Common myeloid progenitor, CD34-positive (primary cell): ENCODE measurements around the gene BIVM.

ENCODE experiments used
- CTCF ChIA-PET: fragments of 350-600 bp; sonication (Branson Sonifier 250); formaldehyde crosslinking; loops from one replicate; lab custom pipeline; 2021; ENCODE audit warnings: antibody characterized with exemption; lab: Charles Lee
- POLR2A ChIA-PET: fragments of 350-600 bp; sonication (Branson Sonifier 250); formaldehyde crosslinking; loops from one replicate; lab custom pipeline; 2021; ENCODE audit warnings: antibody characterized with exemption; lab: Charles Lee
- DNase-seq, 3 donors: peaks; one replicate each; pipeline versions ENCODE4 v3.0.0 to v3.0.0-alpha.2; 2013
- H3K27ac ChIP-seq, 2 experiments: 1 replicate in 1 of 2; 2 replicates in 1 of 2; pipeline ENCODE4 v1.7.0; 2013; ENCODE audit warnings: inconsistent platforms in 2 of 2, low read length in 2 of 2, mild to moderate bottlenecking in 2 of 2, low read depth in 1 of 2, moderate library complexity in 1 of 2; ENCODE audit not compliant: severe bottlenecking in 2 of 2, insufficient read depth in 1 of 2, poor library complexity in 1 of 2
- H3K27me3 ChIP-seq, 5 experiments: replicated peaks in 2 of 5; 1 replicate in 3 of 5; 2 replicates in 2 of 5; pipeline versions ENCODE4 v1.6.1 to v1.7.0; 2013; ENCODE audit warnings: low read length in 4 of 5, mild to moderate bottlenecking in 2 of 5, moderate library complexity in 2 of 5, inconsistent platforms in 1 of 5; ENCODE audit not compliant: insufficient read depth in 5 of 5, control insufficient read depth in 4 of 5
- H3K36me3 ChIP-seq, 4 experiments: 1 replicate in 2 of 4; 2 replicates in 2 of 4; pipeline versions ENCODE4 v1.6.1 to v1.7.0; 2013; ENCODE audit warnings: low read length in 3 of 4, control low read depth in 1 of 4, mild to moderate bottlenecking in 1 of 4; ENCODE audit not compliant: control insufficient read depth in 4 of 4, insufficient read depth in 4 of 4
- H3K4me1 ChIP-seq, 4 experiments: 1 replicate in 3 of 4; 2 replicates in 1 of 4; pipeline versions ENCODE4 v1.6.1 to v1.7.1; 2013; ENCODE audit warnings: low read length in 3 of 4, mild to moderate bottlenecking in 3 of 4, control low read depth in 1 of 4, inconsistent platforms in 1 of 4, moderate library complexity in 1 of 4; ENCODE audit not compliant: control insufficient read depth in 4 of 4, insufficient read depth in 4 of 4; ENCODE audit errors: control extremely low read depth in 1 of 4
- H3K4me3 ChIP-seq, 7 experiments: 1 replicate in 4 of 7; 2 replicates in 3 of 7; pipeline versions ENCODE4 v1.5.1 to v1.7.0; 2013; ENCODE audit warnings: mild to moderate bottlenecking in 7 of 7, low read length in 6 of 7, moderate library complexity in 6 of 7, inconsistent platforms in 2 of 7, low read depth in 2 of 7, control low read depth in 1 of 7; ENCODE audit not compliant: insufficient read depth in 4 of 7, control insufficient read depth in 1 of 7; ENCODE audit errors: extremely low read depth in 1 of 7
- H3K9me3 ChIP-seq, 5 experiments: 1 replicate in 4 of 5; 2 replicates in 1 of 5; pipeline versions ENCODE4 v1.6.1 to v1.7.1; 2013; ENCODE audit warnings: low read length in 4 of 5, mild to moderate bottlenecking in 2 of 5, inconsistent platforms in 1 of 5, low read depth in 1 of 5, moderate library complexity in 1 of 5; ENCODE audit not compliant: control insufficient read depth in 4 of 5, insufficient read depth in 2 of 5; ENCODE audit errors: control extremely low read depth in 1 of 5
- WGBS: methylation state at CpG from one replicate; pipeline ENCODE4 v1.1.5; 2013; ENCODE audit not compliant: insufficient coverage; 5-methylcytosine and 5-hydroxymethylcytosine counted together

BIVM gene

DNA sequence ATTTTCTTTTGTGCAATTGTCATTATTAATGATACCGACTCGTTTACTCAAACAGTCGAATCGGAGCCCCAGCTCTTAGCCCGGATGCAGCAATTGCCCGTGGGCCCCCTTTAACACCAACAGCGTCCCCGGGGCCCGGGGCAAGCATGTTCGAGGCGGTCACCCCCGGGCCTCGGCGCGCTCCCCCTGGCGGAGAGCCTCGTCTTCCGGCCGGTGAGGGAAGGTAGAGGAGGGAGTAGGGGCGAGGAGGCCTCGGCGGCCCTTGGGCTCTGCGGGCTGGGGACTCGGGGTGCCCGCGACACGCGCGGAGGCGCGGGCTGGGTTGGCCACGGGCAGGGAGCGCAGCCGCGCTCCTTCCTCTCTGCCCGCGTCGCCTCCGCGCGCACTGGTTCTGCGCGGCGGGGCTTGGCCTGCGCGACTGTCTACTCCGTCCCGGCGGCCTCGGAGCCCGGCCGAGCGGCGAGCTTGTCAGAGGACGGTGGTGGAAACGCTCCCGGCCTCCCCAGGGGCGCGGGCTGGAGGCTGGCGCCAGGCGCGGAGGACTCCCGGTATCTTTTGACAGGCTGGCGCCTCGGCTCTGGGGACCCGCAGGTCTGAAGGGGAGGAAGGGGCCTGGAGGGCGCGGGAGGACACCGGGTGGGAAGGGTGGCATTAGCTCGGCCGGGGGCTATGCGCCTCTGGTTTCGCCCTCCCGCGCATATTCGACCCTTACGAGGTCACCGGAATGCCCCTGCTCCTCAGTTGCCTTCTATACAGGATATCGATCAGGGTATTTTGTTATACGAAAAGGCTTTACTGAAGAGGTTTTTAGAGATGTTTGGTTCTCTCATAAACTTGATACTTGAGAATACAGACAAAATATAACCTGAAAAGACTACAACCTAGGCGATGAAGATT, 1.5 kb downstream of the BIVM start:
- Histone ChIP-seq H3K4me3 (peak overlapping the region; percentile 67 to 97 (median 85)), H3K27me3 (no peaks in the 10 kb centered on the region), H3K9me3 (no peaks in the 10 kb centered on the region), H3K4me1 (peaks cover 12 to 47% (median 30%) of the 10 kb centered on the region in 4 experiments), H3K36me3 (peaks cover 0 to 10% (median under 1%) of the 10 kb centered on the region in 4 experiments), H3K27ac (peak overlapping the region; percentile 61 to 85)
- under 1% methylated on average over 74 of the region's 81 CpGs for WGBS
- POLR2A ChIA-PET: interaction anchor here (0.7 to 2.4 kb wide), 3 partner anchors 21 to 28 kb away, joined by 3 to 15 read pairs (median 4); partner anchors contain the start of gene TEX30
- CTCF ChIA-PET: interaction anchor here (0.6 to 7.8 kb wide), 21 partner anchors 9 to 340 kb away, joined by 3 to 77 read pairs (median 4); partner anchors contain the start of genes ERCC5 and TEX30
- DNase-seq: peak; percentile 88 to 93 (median 93)

DNA sequence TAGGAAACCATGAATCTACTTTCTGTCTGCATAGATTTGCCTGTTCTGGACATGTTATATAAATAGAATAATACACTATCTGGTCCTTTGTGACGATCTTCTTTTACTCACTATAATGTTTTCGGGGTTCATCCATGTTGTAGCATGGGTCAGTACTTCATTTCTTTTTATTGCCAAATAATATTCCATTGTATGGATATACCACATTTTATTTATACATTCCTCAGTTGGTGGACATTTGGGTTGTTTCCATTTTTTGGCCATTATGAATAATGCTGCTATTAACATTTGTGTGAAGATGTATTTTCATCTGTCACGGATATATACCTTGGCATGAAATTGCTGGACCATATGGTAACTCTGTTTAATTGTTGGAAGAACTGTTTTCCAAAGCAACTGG, 6.8 kb downstream of the BIVM start:
- POLR2A ChIA-PET: no interaction called here
- peaks cover 3 to 28% (median 15%) of the 10 kb centered on the region in 4 experiments for H3K4me1 ChIP-seq
- no peak overlapping the region for H3K4me3 ChIP-seq
- peaks cover 0 to 32% (median 18%) of the 10 kb centered on the region in 4 experiments for H3K36me3 ChIP-seq
- no peak for DNase-seq
- H3K27ac ChIP-seq: no peak overlapping the region
- H3K27me3 ChIP-seq: no peaks in the 10 kb centered on the region
- H3K9me3 ChIP-seq: peaks cover 0 to 8% (median 3%) of the 10 kb centered on the region in 5 experiments
- no CpG with 5 or more reads among the region's 3 CpGs for WGBS
- CTCF ChIA-PET: no interaction called here

DNA sequence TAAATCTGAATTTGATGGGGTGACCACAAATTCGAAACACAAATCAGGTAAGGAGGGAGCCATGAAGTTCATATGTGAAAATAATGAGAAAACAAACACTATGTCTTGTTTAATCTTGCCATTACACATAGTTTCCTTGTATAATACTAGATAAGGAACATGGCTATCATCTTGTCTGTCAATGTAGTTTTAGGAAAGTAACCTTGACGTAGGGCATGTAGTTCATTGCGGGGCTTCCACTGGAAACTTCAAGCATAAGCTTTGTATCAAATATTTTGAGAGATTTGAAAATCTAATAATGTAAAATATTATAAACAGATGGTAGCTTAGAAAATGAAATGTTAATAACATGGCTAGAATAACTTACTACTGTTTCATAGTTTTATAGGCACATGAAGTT, 8.8 kb downstream of the BIVM start:
- H3K27ac ChIP-seq: no peak overlapping the region
- CTCF ChIA-PET: interaction anchor here (1.4 kb wide), 1 partner anchor 17 kb away, joined by 5 read pairs; no protein-coding TSS in a partner anchor

DNA sequence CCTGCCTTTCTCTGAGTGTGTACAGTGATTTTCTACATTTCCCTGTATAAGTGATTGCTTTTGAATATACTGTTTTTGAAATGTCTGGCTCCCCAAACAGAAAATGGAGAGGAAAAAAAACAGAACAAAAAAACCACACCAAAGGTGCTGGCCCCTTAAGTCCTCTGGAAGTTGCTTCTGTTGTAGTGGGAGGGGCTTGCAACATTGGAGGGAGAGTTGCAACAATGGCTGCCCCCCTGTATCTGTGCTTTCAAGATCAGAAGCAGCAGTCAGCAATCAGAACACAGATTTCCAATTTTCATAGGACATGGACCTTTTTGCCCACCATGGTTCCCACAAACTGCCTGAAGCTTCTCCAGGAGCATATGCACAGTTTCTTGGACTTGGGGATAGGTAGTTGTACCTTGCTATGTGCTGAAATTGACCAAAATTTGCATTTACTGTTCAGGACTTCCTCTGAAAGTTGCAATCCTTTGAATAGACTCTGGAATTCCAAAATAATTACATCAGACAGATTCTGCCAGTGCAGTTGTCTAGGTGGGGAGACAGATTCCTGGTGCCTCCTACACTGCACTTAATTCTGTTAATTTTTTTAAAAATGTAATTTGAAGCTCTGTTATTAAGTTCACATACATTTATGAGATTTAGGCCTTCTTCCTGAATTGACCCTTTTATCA, 13.8 kb downstream of the BIVM start:
- H3K36me3 ChIP-seq: peaks cover 9 to 62% (median 20%) of the 10 kb centered on the region in 4 experiments
- H3K27me3 ChIP-seq: no peaks in the 10 kb centered on the region
- no peak overlapping the region for H3K4me3 ChIP-seq
- H3K4me1 ChIP-seq: peaks cover 0 to 6% (median 0%) of the 10 kb centered on the region in 4 experiments
- no peak overlapping the region for H3K27ac ChIP-seq
- DNase-seq: peak in 2 of 3 donors; percentile 21 to 27
- H3K9me3 ChIP-seq: peaks cover 1 to 15% (median 8%) of the 10 kb centered on the region in 5 experiments
- POLR2A ChIA-PET: no interaction called here
- CTCF ChIA-PET: interaction anchor here (0.8 to 2.6 kb wide), 4 partner anchors 11 to 15 kb away, joined by 3 to 8 read pairs (median 4); no protein-coding TSS in a partner anchor

More for the DNA sequence above, 8.8 kb downstream of the BIVM start:
- WGBS: no CpG with 5 or more reads among the region's 3 CpGs
- H3K27me3 ChIP-seq: no peaks in the 10 kb centered on the region
- H3K9me3 ChIP-seq: peaks cover 1 to 15% (median 8%) of the 10 kb centered on the region in 5 experiments
- POLR2A ChIA-PET: no interaction called here
- H3K36me3 ChIP-seq: peaks cover 4 to 44% (median 22%) of the 10 kb centered on the region in 4 experiments
- H3K4me1 ChIP-seq: peaks cover 0 to 11% (median 5%) of the 10 kb centered on the region in 4 experiments
- no peak for DNase-seq
- no peak overlapping the region for H3K4me3 ChIP-seq

DNA sequence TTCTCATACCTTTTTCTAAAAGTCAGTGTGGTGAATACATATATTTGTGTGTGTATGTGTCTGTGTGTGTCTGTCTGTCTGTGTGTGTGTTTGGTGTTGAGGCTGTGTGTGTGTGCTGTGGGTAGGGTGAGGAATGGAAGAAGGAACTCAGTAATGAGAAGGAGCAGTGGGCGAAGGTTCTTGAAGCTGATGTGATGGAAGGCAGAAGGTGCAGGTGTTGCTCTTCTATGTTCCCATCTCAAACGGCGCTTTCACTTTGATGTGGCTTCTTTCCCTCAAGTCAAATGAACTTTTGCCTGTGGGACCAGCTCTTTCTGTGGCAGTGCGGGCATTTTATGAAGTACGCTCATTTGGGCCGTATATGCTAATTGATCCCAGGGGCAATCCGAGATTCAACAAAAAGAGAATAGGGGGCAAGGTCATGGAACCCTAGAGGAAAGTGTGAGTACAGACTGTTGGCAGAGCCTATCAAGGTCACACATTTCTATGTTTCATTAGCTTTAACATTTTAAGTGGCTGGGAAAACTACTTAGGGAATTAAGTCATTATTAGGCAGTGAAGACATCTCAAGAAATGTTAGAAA, 15.2 kb downstream of the BIVM start:
- peaks cover 1 to 15% (median 8%) of the 10 kb centered on the region in 5 experiments for H3K9me3 ChIP-seq
- H3K27me3 ChIP-seq: no peaks in the 10 kb centered on the region
- ChIA-PET CTCF (interaction anchor here (0.8 to 2.6 kb wide), 4 partner anchors 12 to 14 kb away, joined by 3 to 8 read pairs (median 4); no protein-coding TSS in a partner anchor), POLR2A (no interaction called here)
- H3K4me3 ChIP-seq: no peak overlapping the region
- H3K27ac ChIP-seq: no peak overlapping the region
- no peak for DNase-seq
- 100% methylated on average over 6 of the region's 7 CpGs for WGBS
- peaks cover 9 to 61% (median 26%) of the 10 kb centered on the region in 4 experiments for H3K36me3 ChIP-seq
- H3K4me1 ChIP-seq: peaks cover 0 to 6% (median 0%) of the 10 kb centered on the region in 4 experiments

DNA sequence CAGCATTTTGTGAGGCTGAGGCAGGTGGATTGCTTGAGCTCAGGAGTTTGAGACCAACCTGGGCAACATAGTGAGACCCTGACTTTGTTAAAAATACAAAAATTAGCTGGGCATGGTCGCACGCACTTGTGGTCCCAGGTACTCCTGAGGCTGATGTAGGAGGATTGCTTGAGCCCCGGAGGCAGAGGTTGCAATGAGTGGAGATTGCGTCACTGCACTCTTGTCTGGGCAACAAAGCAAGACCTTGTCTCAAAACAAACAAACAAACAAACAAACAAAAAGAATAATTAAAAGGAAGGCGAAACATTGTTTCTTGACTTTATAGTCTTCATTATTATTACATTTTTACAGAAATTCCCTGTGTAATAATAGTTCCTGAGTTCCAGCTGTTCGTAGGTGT, 15.9 kb downstream of the BIVM start:
- no CpG with 5 or more reads among the region's 6 CpGs for WGBS
- ChIA-PET CTCF (interaction anchor here (0.5 to 2.6 kb wide), 2 partner anchors 14 to 152 kb away, joined by 3 to 8 read pairs; no protein-coding TSS in a partner anchor), POLR2A (no interaction called here)
- Histone ChIP-seq H3K9me3 (peaks cover 1 to 15% (median 8%) of the 10 kb centered on the region in 5 experiments), H3K27ac (no peak overlapping the region), H3K4me3 (no peak overlapping the region), H3K27me3 (no peaks in the 10 kb centered on the region), H3K4me1 (peaks cover 0 to 6% (median 0%) of the 10 kb centered on the region in 4 experiments), H3K36me3 (peaks cover 9 to 63% (median 29%) of the 10 kb centered on the region in 4 experiments)
- no peak for DNase-seq
